ENCODE results near the gene MAST2.
A peak's percentile ranks its signal among the peaks of the same experiment; 100 is the strongest.

The MAST2 gene

GRCh38 chr1:45803299-45803780 lies at the start of gene MAST2:
Gene MAST2, plus strand, starts transcription at chr1:45803612. Its CDS starts 284 bp downstream, at chr1:45803896.
- peak; percentile 93 for DNase-seq

GRCh38 chr1:45755697-45756096 lies 47.7 kb upstream of the MAST2 start:
- DNase-seq, result no peak

GRCh38 chr1:45762291-45762690 lies 41.1 kb upstream of the MAST2 start:
- DNase-seq, result no peak

- no peak for DNase-seq
Measured at GRCh38 chr1:45765999-45766792, 37.2 kb upstream of the MAST2 start.

- no peak for DNase-seq
Measured at GRCh38 chr1:45767035-45767434, 36.4 kb upstream of the MAST2 start.

GRCh38 chr1:45769261-45769932 lies 34.0 kb upstream of the MAST2 start:
- DNase-seq, result peak; percentile 77

GRCh38 chr1:45772971-45773370 lies 30.4 kb upstream of the MAST2 start:
- no peak for DNase-seq

GRCh38 chr1:45775794-45776193 lies 27.6 kb upstream of the MAST2 start:
- DNase-seq, result no peak

GRCh38 chr1:45785583-45785982 lies 17.8 kb upstream of the MAST2 start:
- DNase-seq, result no peak

- DNase-seq, result no peak
Measured at GRCh38 chr1:45787905-45788304, 15.5 kb upstream of the MAST2 start.

- DNase-seq, result no peak
Measured at GRCh38 chr1:45789601-45790000, 13.8 kb upstream of the MAST2 start.

GRCh38 chr1:45792744-45793143 lies 10.7 kb upstream of the MAST2 start:
- no peak for DNase-seq

- no peak for DNase-seq
Measured at GRCh38 chr1:45793942-45794604, 9.3 kb upstream of the MAST2 start.

GRCh38 chr1:45796381-45796780 lies 7.0 kb upstream of the MAST2 start:
- DNase-seq, result no peak

- DNase-seq, result no peak
Measured at GRCh38 chr1:45796946-45797345, 6.5 kb upstream of the MAST2 start.

- DNase-seq, result no peak
Measured at GRCh38 chr1:45800899-45801298, 2.5 kb upstream of the MAST2 start.

GRCh38 chr1:45802343-45803298 lies 791 bp upstream of the MAST2 start:
- peak; percentile 71 for DNase-seq

GRCh38 chr1:45803781-45804668 lies 613 bp downstream of the MAST2 start:
- peak; percentile 57 for DNase-seq

- DNase-seq, result no peak
Measured at GRCh38 chr1:45804669-45804969, 1.2 kb downstream of the MAST2 start.

GRCh38 chr1:45806129-45806528 lies 2.7 kb downstream of the MAST2 start:
- DNase-seq, result no peak

- no peak for DNase-seq
Measured at GRCh38 chr1:45809761-45810160, 6.3 kb downstream of the MAST2 start.

GRCh38 chr1:45814776-45815175 lies 11.4 kb downstream of the MAST2 start:
- DNase-seq, result no peak

All from DMS79 treated with DMSO at 0.1 percent for 48 hours (cell line).